Renal cortical epithelial cell (primary cell): Measurements from ENCODE around the gene RASSF6. TPM values are rescaled to one million over a fixed set of nuclear protein-coding genes. Genes with fewer than 3 reads are reported as not detected.
"Not testable (repeated sequence)": the region's sequence is repeated elsewhere in the genome, so short reads cannot be mapped to it uniquely, and the experiment has no call there.

Experiments
- DNase-seq: peaks from one replicate; pipeline ENCODE4 v3.0.0-alpha.2; 2011; ENCODE audit warnings: low read depth
- total RNA-seq: library from RNA; depleted of rRNA; stranded (reverse); fragments of >200 nt; gene quantifications from 2 replicates; pipeline ENCODE4 v1.2.3, GENCODE V29; 2014

RASSF6 gene
- total RNA-seq = 8.3 and 10.6 TPM in 2 replicates

GRCh38 chr4:73620115-73620792 is at the start of gene RASSF6:
Gene RASSF6 (minus strand): TSS chr4:73620436. CDS start chr4:73611795, 8,641 bp downstream.
- DNase-seq = peak; percentile 97

- no peak for DNase-seq
Measured at GRCh38 chr4:73669410-73670183, 49.4 kb upstream of the RASSF6 start.

GRCh38 chr4:73668782-73669201 is 48.6 kb upstream of the RASSF6 start:
- peak; percentile 63 for DNase-seq

GRCh38 chr4:73665924-73666323 is 45.7 kb upstream of the RASSF6 start:
- not testable (repeated sequence) for DNase-seq

- DNase-seq = no peak
Measured at GRCh38 chr4:73664470-73664869, 44.2 kb upstream of the RASSF6 start.

- DNase-seq = peak; percentile 50
Measured at GRCh38 chr4:73663576-73663975, 43.3 kb upstream of the RASSF6 start.

- peak; percentile 79 for DNase-seq
Measured at GRCh38 chr4:73662709-73663546, 42.7 kb upstream of the RASSF6 start.

- peak; percentile 99 for DNase-seq
Measured at GRCh38 chr4:73661646-73662119, 41.4 kb upstream of the RASSF6 start.

GRCh38 chr4:73660808-73661207 is 40.6 kb upstream of the RASSF6 start:
- DNase-seq = no peak

GRCh38 chr4:73653695-73654106 is 33.5 kb upstream of the RASSF6 start:
- peak; percentile 33 for DNase-seq

GRCh38 chr4:73650250-73650649 is 30.0 kb upstream of the RASSF6 start:
- DNase-seq = no peak

- DNase-seq = no peak
Measured at GRCh38 chr4:73648478-73648877, 28.2 kb upstream of the RASSF6 start.

GRCh38 chr4:73646117-73646516 is 25.9 kb upstream of the RASSF6 start:
- no peak for DNase-seq

- DNase-seq = no peak
Measured at GRCh38 chr4:73631565-73632226, 11.5 kb upstream of the RASSF6 start.

GRCh38 chr4:73628834-73629233 is 8.6 kb upstream of the RASSF6 start:
- not testable (repeated sequence) for DNase-seq

- DNase-seq = no peak
Measured at GRCh38 chr4:73621357-73621756, 1.1 kb upstream of the RASSF6 start.

- DNase-seq = no peak
Measured at GRCh38 chr4:73619346-73619745, 890 bp downstream of the RASSF6 start.

GRCh38 chr4:73617256-73617655 is 3.0 kb downstream of the RASSF6 start:
- peak; percentile 36 for DNase-seq

GRCh38 chr4:73615613-73616012 is 4.6 kb downstream of the RASSF6 start:
- DNase-seq = peak; percentile 89

- no peak for DNase-seq
Measured at GRCh38 chr4:73614311-73614867, 5.8 kb downstream of the RASSF6 start.

- peak; percentile 85 for DNase-seq
Measured at GRCh38 chr4:73613130-73613529, 7.1 kb downstream of the RASSF6 start.
